K562 (cell line): Measurements from ENCODE around the gene CD300LB. TPM values are rescaled to one million over a fixed set of nuclear protein-coding genes. Genes with fewer than 3 reads are reported as not detected.

Experiments
- ATAC-seq: fragments of 200-7000 bp; cut with Tn5 transposase; 3 replicates; pipeline ENCODE4 v1.9.1; 2020; ENCODE audit warnings: moderate library complexity
- BruUV-seq: library from RNA; stranded (reverse); fragments of 400-500 nt; replicated peaks from 2 replicates; lab custom pipeline; 2021; lab: Mats Ljungman, UMichigan
- CTCF ChIA-PET: fragments of 300-600 bp; formaldehyde crosslinking; extraction: SDS; loops from one replicate; lab custom pipeline; 2021; ENCODE audit warnings: low intra/inter-chr PET ratio; lab: Yijun Ruan, JAX
- POLR2A ChIA-PET: fragments of 300-600, 350-650 bp; sonication (Branson Sonifier 250); formaldehyde crosslinking; extraction: SDS; loops from one replicate; lab custom pipeline; 2021; ENCODE audit warnings: antibody characterized with exemption, inconsistent platforms; lab: Yijun Ruan, JAX
- DNase-seq, 4 experiments: peaks; one replicate each; pipeline versions ENCODE4 v3.0.0 to v3.0.0-alpha.2; 2011 to 2018; ENCODE audit warnings: low spot score in 3 of 4, mixed read lengths in 3 of 4; ENCODE audit errors: extremely low read depth in 1 of 4
- FAIRE-seq: peaks from 2 replicates; lab custom pipeline; 2011; peaks lifted over from hg19 to GRCh38; lab: Jason Lieb, UNC
- H2AFZ ChIP-seq: 2 replicates; pipeline ENCODE4 v1.6.0; 2011; ENCODE audit warnings: low read depth, low read length, control low read depth, inconsistent platforms
- H3K27ac ChIP-seq: fragments of 200-600 bp; 3 replicates; pipeline ENCODE4 v1.8.0; 2011; ENCODE audit warnings: low read depth, mild to moderate bottlenecking, control low read depth, inconsistent platforms, low read length, moderate library complexity, mixed read lengths; ENCODE audit errors: extremely low read depth
- H3K27me3 ChIP-seq, 2 experiments: fragments of 300-600 bp in 1 of 2; 2 replicates in 1 of 2; 3 replicates in 1 of 2; pipeline versions ENCODE4 v1.6.0 to v1.8.0; 2011; ENCODE audit warnings: inconsistent platforms in 2 of 2, low read length in 2 of 2, mild to moderate bottlenecking in 1 of 2, mixed read lengths in 1 of 2, moderate library complexity in 1 of 2; ENCODE audit not compliant: control insufficient read depth in 2 of 2, insufficient read depth in 2 of 2
- H3K36me3 ChIP-seq: fragments of 300-600 bp; 3 replicates; pipeline ENCODE4 v1.8.0; 2011; ENCODE audit warnings: mild to moderate bottlenecking, low read length, inconsistent platforms; ENCODE audit not compliant: control insufficient read depth, insufficient read depth
- H3K4me1 ChIP-seq, 2 experiments: fragments of 200-600 bp in 1 of 2; replicated peaks in 1 of 2; 2 replicates in 1 of 2; 3 replicates in 1 of 2; pipeline versions ENCODE4 v1.5.1 to v1.8.0; 2011; ENCODE audit warnings: inconsistent platforms in 2 of 2, low read length in 2 of 2, mild to moderate bottlenecking in 1 of 2, mixed read lengths in 1 of 2, moderate library complexity in 1 of 2; ENCODE audit not compliant: control insufficient read depth in 2 of 2, insufficient read depth in 2 of 2
- H3K4me2 ChIP-seq: 2 replicates; pipeline ENCODE4 v1.6.1; 2011; ENCODE audit warnings: low read length, control low read depth, inconsistent platforms, mixed read lengths; ENCODE audit not compliant: insufficient read depth
- H3K4me3 ChIP-seq: fragments of 200-600 bp; sonication (generic), shearing (Covaris generic); 2 replicates; pipeline ENCODE4 v1.5.1; 2016; ENCODE audit warnings: control low read depth, inconsistent platforms
- H3K79me2 ChIP-seq: fragments of 200-600 bp; 3 replicates; pipeline ENCODE4 v1.8.0; 2011; ENCODE audit warnings: low read length, inconsistent platforms; ENCODE audit not compliant: control insufficient read depth, insufficient read depth
- H3K9ac ChIP-seq, 2 experiments: 2 replicates each; pipeline versions ENCODE4 v1.6.0 to v1.6.1; 2011; ENCODE audit warnings: low read depth in 2 of 2, low read length in 2 of 2, control low read depth in 1 of 2, inconsistent platforms in 1 of 2, mild to moderate bottlenecking in 1 of 2, mixed read lengths in 1 of 2; ENCODE audit not compliant: insufficient read depth in 1 of 2
- H3K9me1 ChIP-seq: one replicate; pipeline ENCODE4 v1.6.0; 2011; ENCODE audit warnings: inconsistent platforms, mild to moderate bottlenecking, low read length, moderate library complexity; ENCODE audit not compliant: control insufficient read depth, insufficient read depth
- H3K9me3 ChIP-seq: replicated peaks from 2 replicates; pipeline ENCODE4 v1.5.1; 2011; ENCODE audit warnings: low read depth, low read length, inconsistent platforms; ENCODE audit not compliant: control insufficient read depth, insufficient read depth
- H4K20me1 ChIP-seq: replicated peaks from 2 replicates; pipeline ENCODE4 v1.6.1; 2011; ENCODE audit warnings: low read length, inconsistent platforms, mixed read lengths; ENCODE audit not compliant: control insufficient read depth, insufficient read depth
- BDP1 ChIP-seq: IDR thresholded peaks from 3 replicates; pipeline ENCODE4 v1.6.1; 2011; ENCODE audit not compliant: insufficient read length, insufficient read depth
- CREB1 ChIP-seq, 2 experiments: sonication (generic) in 1 of 2; formaldehyde crosslinking in 1 of 2; IDR thresholded peaks; 2 replicates each; pipeline versions ENCODE4 v1.6.1 to v1.8.0; 2012 to 2022; ENCODE audit warnings: inconsistent platforms in 1 of 2, mild to moderate bottlenecking in 1 of 2, missing genetic modification reagents in 1 of 2, moderate library complexity in 1 of 2
- DIDO1 ChIP-seq: fragments of 450-650 bp; IDR thresholded peaks from 2 replicates; pipeline ENCODE4 v1.6.1; 2016; ENCODE audit warnings: low read depth, missing biosample characterization, missing genetic modification characterization
- KDM1A ChIP-seq, 2 experiments: fragments of 450-650 bp; IDR thresholded peaks; 2 replicates each; pipeline ENCODE4 v1.6.1; 2016; ENCODE audit warnings: mild to moderate bottlenecking in 2 of 2
- KLF1 ChIP-seq: fragments of 450-650 bp; IDR thresholded peaks from 2 replicates; pipeline ENCODE4 v1.6.1; 2016; ENCODE audit warnings: missing genetic modification characterization, missing compliant biosample characterization
- PREB ChIP-seq: sonication (generic); formaldehyde crosslinking; IDR thresholded peaks from 2 replicates; pipeline ENCODE4 v1.8.1; 2023; ENCODE audit warnings: mild to moderate bottlenecking, missing genetic modification reagents
- STAG1 ChIP-seq: sonication (generic); formaldehyde crosslinking; IDR thresholded peaks from 2 replicates; pipeline ENCODE4 v1.5.0; 2020; ENCODE audit warnings: missing genetic modification reagents, borderline replicate concordance
- ZNF274 ChIP-seq: IDR thresholded peaks from 2 replicates; pipeline ENCODE4 v1.6.1; 2011; ENCODE audit warnings: low read depth, mild to moderate bottlenecking, low read length, moderate library complexity, borderline replicate concordance
- ZNF589 ChIP-seq: fragments of 200-800 bp; sonication (Bioruptor generic); IDR thresholded peaks from 2 replicates; pipeline ENCODE4 v1.6.1; 2016; ENCODE audit warnings: low read depth, missing genetic modification characterization, missing compliant biosample characterization
- WGBS: fragments of 100-300 bp; shearing (Covaris generic); methylation state at CpG from one replicate; pipeline ENCODE4 v1.1.6; 2016; ENCODE audit warnings: low coverage, mixed read lengths; ENCODE audit not compliant: insufficient coverage; ENCODE audit errors: missing lambda C conversion rate; 5-methylcytosine and 5-hydroxymethylcytosine counted together
- in situ Hi-C: fragments of 300-500 bp; cut with MboI; formaldehyde crosslinking; loops from 4 replicates; pipeline ENCODE4 v1.15.0; 2018; ENCODE audit warnings: inconsistent platforms, mixed read lengths
- intact Hi-C: fragments of 100-400 bp; cut with micrococcal nuclease; formaldehyde crosslinking; loops from 2 replicates; pipeline ENCODE4 v1.14.2; 2022
- polyA plus RNA-seq, 8 experiments: library from polyadenylated mRNA; depleted of rRNA in 4 of 8; stranded (reverse) in 5 of 8; unstranded in 3 of 8; fragments of >200 nt; fragmentation: Nextera tagmentation in 2 of 8; fragmentation: Illumina TruSeq in 1 of 8; extraction: Ambion mirVana in 2 of 8; extraction: Trizol in 1 of 8; gene quantifications; 2 replicates each; pipeline versions ENCODE4 v1.2.1 to v1.2.3, GENCODE V29; 2011 to 2014; ENCODE audit warnings: inconsistent platforms in 1 of 8, missing spikeins in 1 of 8
- total RNA-seq, 7 experiments: library from RNA; depleted of rRNA in 6 of 7; stranded (reverse); fragments of >200 nt in 6 of 7; fragmentation: Illumina TruSeq in 2 of 7; extraction: Trizol in 2 of 7; gene quantifications; 2 replicates each; pipeline versions ENCODE4 v1.2.1 to v1.2.3, GENCODE V29; 2011 to 2021; ENCODE audit warnings: low replicate concordance in 1 of 7

The CD300LB gene
- total and polyA plus RNA-seq, 9 of the 15 experiments (the other 6 are each of a cell fraction or from before 2014, with no cell fraction given): not detected

GRCh38 chr17:74578979-74579378 lies 47.7 kb upstream of the CD300LB start:
- ChIA-PET POLR2A (interaction anchor here (1.0 kb wide), 2 partner anchors 13 kb away, joined by 3 read pairs; no protein-coding TSS in a partner anchor), CTCF (no interaction called here)
- in situ Hi-C loops: no loop called here
- no peak for ATAC-seq
- Histone ChIP-seq H3K36me3 (no peaks in the 10 kb centered on the region), H3K4me1 (no peaks in the 10 kb centered on the region), H3K4me3 (no peak overlapping the region), H3K9ac (no peak overlapping the region), H3K9me1 (peaks cover 2% of the 10 kb centered on the region), H4K20me1 (0 out of 2 replicates have a peak, but pooled peaks cover 3% of the 10 kb centered on the region), H3K4me2 (no peak overlapping the region), H3K79me2 (no peaks in the 10 kb centered on the region), H2AFZ (no peak overlapping the region), H3K27ac (no peak overlapping the region), H3K27me3 (peaks cover 8 to 34% of the 10 kb centered on the region in 2 experiments; a peak in 4 of 5 replicates), H3K9me3 (no peaks in the 10 kb centered on the region)
- 6% methylated on average over 9 of the region's 9 CpGs for WGBS
- FAIRE-seq: no peak
- BruUV-seq: no TSS peak
- intact Hi-C loops: no loop called here
- no peak for TF ChIP-seq STAG1 (CRISPR knock-in tag)
- no peak for TF ChIP-seq DIDO1 (tag)
- no peak for TF ChIP-seq KLF1 (tag)
- TF ChIP-seq ZNF274: no peak
- no peak for TF ChIP-seq ZNF589 (CRISPR knock-in tag)
- no peak for TF ChIP-seq BDP1
- TF ChIP-seq CREB1 (IDR thresholded peaks at IDR 0.05): no peak
- no peak for TF ChIP-seq CREB1 (CRISPR knock-in tag; IDR thresholded peaks at IDR 0.05)
- TF ChIP-seq PREB (CRISPR knock-in tag): no peak
- no peak for TF ChIP-seq KDM1A (IDR thresholded peaks at IDR 0.05)
- DNase-seq: no peak
